Muscle layer of colon (tissue), 2 donors: ENCODE measurements around the gene EFHC1.

Experiments used
- H3K27ac ChIP-seq: one replicate; pipeline ENCODE4 v1.7.0; 2013; ENCODE audit warnings: low read depth, mild to moderate bottlenecking, low read length, moderate library complexity
- H3K27me3 ChIP-seq, 2 donors: one replicate each; pipeline ENCODE4 v1.7.0; 2013; ENCODE audit warnings: low read length in 2 of 2, mild to moderate bottlenecking in 2 of 2; ENCODE audit not compliant: insufficient read depth in 2 of 2, control insufficient read depth in 1 of 2
- H3K36me3 ChIP-seq: one replicate; pipeline ENCODE4 v1.7.0; 2013; ENCODE audit warnings: mild to moderate bottlenecking, low read length; ENCODE audit not compliant: insufficient read depth
- H3K4me1 ChIP-seq: one replicate; pipeline ENCODE4 v1.7.0; 2013; ENCODE audit warnings: mild to moderate bottlenecking, low read length; ENCODE audit not compliant: insufficient read depth
- H3K4me3 ChIP-seq, 2 donors: one replicate each; pipeline ENCODE4 v1.7.0; 2013; ENCODE audit warnings: low read length in 2 of 2, low read depth in 1 of 2, mild to moderate bottlenecking in 1 of 2, moderate library complexity in 1 of 2
- H3K9ac ChIP-seq: one replicate; pipeline ENCODE4 v1.7.0; 2013; ENCODE audit warnings: low read length
- H3K9me3 ChIP-seq: one replicate; pipeline ENCODE4 v1.7.0; 2013; ENCODE audit warnings: mild to moderate bottlenecking, low read length
- donor health status: abdominal sarcoma.
- donor health status: Adenocarcinoma of cecum.

The EFHC1 gene

DNA sequence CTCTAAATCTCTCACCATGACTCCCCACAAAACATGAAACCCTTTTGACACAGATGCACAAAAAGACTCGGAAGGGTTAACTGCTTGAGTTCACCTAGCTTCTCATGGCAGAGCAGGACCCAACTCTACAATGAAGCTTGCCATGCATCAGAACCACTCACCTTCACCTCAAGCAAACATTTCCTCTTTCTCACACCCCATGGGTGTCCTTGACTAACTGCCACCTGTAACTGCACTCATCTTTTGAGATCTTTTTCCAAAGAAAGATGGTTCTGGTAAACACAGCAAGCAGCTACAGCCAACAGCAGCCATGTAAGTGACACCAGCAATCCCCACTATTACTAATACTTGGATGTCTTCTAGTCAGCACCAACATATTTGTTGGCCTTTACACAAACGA, 76.5 kb downstream of the EFHC1 start:
- no peaks in the 10 kb centered on the region for H3K9me3 ChIP-seq
- no peak overlapping the region for H3K27ac ChIP-seq
- H3K9ac ChIP-seq, result no peak overlapping the region
- H3K27me3 ChIP-seq, result no peaks in the 10 kb centered on the region
- H3K4me3 ChIP-seq, result no peak overlapping the region
- H3K4me1 ChIP-seq, result peaks cover 7% of the 10 kb centered on the region
- peaks cover 5% of the 10 kb centered on the region for H3K36me3 ChIP-seq

DNA sequence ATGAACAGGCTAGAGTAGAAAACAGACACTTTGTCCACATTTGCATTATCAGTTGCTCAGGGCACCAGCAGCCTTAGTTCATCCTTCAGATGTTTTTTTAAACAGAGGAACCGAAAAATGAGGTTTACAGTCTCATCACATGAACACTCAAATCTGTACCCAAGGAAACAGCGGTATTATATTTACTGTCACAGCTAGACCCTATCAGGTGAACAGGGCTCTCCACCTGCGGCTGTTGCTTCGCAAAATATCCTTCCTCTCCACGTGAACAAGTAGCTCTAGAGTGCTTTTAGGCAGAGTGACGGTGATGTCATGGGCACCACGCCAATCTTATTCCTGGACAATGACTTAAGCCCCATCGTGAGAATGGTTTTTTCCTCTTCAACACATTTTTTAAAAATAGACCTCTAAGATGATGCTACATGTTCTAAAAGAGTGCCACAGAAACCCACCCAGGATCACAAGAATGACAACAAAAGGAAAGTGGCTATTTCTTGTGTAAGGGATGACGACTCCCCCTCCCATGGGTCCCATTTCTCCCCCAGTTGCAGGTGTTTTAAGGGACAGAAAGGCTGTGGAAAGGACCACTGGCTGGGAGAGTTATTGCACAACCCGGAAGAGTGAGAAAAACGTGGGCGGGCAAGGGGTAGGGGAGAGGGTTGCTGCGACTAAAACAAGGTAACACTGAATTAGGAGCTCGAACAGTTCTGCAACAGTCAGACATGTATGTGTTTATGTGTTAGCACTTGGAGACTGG, 77.7 kb downstream of the EFHC1 start:
- no peaks in the 10 kb centered on the region for H3K9me3 ChIP-seq
- no peak overlapping the region for H3K9ac ChIP-seq
- no peaks in the 10 kb centered on the region for H3K27me3 ChIP-seq
- peaks cover 7% of the 10 kb centered on the region for H3K4me1 ChIP-seq
- H3K36me3 ChIP-seq, result peaks cover 10% of the 10 kb centered on the region
- no peak overlapping the region for H3K4me3 ChIP-seq
- H3K27ac ChIP-seq, result no peak overlapping the region

DNA sequence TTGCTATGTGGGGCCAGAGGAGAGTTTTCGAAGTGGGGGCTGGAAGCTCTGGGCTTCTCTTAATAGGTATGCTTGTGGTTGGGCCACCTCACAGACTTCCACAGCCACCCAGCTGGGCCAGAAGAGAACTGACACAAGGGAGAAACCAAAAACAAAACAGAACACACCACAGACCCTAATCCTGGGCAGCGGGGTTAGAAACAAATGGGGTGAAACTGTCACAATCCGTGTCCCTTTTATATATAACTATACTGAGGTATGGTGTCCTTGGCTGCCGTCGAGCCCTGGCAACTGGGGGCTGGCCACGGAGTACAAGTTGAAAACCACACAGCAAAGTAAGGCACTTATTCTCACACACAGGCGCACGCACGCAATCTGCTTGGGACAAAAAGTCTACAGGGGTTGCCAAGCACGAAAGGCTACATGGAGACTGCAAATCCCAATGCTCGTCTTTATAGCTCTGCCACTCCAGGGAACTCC, 78.4 kb downstream of the EFHC1 start:
- no peaks in the 10 kb centered on the region for H3K27me3 ChIP-seq
- peaks cover 10% of the 10 kb centered on the region for H3K36me3 ChIP-seq
- H3K4me1 ChIP-seq, result peaks cover 7% of the 10 kb centered on the region
- H3K27ac ChIP-seq, result no peak overlapping the region
- no peaks in the 10 kb centered on the region for H3K9me3 ChIP-seq
- H3K4me3 ChIP-seq, result no peak overlapping the region
- H3K9ac ChIP-seq, result no peak overlapping the region

DNA sequence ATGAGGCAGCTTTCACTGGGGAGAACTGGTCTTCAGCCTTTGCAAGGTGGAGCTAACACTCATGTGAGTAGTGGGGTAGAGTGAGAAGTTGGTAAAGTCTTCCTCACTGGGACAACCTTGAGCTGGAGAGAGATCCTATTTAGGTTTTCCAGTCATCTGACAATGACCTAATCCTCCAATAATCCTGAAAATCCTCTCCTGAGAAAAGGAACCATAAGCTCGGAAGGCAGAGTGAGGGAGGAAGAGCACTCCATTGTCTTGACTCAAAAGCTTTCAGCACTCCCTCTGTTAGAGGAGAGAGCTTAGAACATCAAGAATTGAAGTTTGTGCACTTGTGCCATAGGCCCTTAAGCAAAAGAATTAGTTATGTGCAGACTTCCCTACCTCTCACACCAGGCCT, 78.9 kb downstream of the EFHC1 start:
- H3K27ac ChIP-seq, result no peak overlapping the region
- H3K4me1 ChIP-seq, result peaks cover 8% of the 10 kb centered on the region
- no peak overlapping the region for H3K9ac ChIP-seq

DNA sequence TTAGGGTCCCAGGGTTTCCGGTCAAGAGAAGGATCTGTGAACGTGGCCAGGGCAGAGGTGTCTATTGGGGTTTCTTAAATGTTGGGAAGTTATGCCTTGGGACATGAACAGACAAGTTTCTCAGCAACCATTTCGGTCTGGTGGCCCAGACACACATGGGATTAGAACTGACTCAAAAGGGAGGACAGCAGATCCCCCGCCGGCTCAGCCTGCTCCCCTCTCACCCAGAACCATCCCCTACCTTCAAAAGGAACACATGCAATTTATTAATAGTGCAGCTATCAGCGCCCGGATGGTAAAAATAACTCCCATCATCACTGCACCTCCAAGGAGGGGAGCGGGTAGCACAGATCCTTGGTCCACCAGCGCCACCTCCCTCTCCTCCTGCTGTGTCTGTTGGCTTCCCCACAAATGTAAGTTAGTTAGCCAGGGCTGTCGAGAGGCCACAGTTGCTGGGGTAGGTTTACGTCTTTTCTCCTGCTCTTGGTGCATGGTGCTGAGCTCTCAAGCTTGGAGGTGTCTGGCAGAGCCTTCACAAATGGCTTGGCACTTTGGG, 79.6 kb downstream of the EFHC1 start:
- Histone ChIP-seq H3K27ac (no peak overlapping the region), H3K27me3 (no peaks in the 10 kb centered on the region), H3K36me3 (peaks cover 10% of the 10 kb centered on the region), H3K9me3 (no peaks in the 10 kb centered on the region), H3K9ac (no peak overlapping the region), H3K4me1 (peaks cover 15% of the 10 kb centered on the region), H3K4me3 (no peak overlapping the region)

More for the DNA sequence above, 78.9 kb downstream of the EFHC1 start:
- Histone ChIP-seq H3K9me3 (no peaks in the 10 kb centered on the region), H3K27me3 (no peaks in the 10 kb centered on the region), H3K36me3 (peaks cover 10% of the 10 kb centered on the region), H3K4me3 (no peak overlapping the region)

DNA sequence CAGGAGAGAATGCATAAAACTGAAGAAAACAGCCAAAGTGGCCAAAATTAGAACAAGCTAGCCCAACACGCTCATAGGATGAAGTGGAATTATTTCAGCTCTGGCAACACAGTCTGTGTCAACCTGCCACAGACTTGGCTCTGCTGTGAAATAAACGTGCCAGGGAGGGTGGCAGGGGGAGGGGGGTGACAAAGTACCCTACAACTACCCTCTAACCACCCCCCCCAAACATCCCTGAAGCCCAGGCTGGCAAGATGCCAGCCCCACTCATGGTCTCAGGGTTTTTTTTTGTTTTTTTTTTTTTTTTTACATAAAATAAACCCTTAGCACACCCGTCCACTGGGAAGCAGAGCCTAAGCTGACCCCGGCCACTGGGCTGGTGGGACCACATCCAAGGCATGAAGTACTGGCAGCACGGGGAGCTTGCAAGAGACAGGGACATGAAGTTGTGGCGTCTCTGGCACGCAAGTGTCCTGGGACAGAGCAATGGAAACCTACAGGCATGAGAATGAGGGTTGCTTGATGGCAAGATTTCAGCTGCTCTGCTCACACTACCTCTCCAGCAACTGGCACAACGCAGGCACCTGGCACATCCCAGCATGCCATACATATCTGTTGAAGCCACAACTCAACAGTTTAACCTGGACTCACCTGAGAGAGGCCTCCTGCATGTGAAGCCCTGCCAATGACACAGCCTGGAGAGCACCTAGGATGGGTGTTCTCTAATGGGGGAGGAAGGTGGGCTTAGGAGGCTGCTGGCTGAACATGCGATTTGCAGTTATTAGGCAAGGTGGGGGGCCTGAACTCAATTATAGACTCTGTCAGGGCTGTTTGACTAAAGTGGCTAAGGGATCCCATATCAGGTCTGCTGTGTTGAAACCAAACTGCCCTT, 80.3 kb downstream of the EFHC1 start:
- no peaks in the 10 kb centered on the region for H3K9me3 ChIP-seq
- peaks cover 18% of the 10 kb centered on the region for H3K4me1 ChIP-seq
- no peak overlapping the region for H3K27ac ChIP-seq
- H3K4me3 ChIP-seq, result no peak overlapping the region
- peaks cover 10% of the 10 kb centered on the region for H3K36me3 ChIP-seq
- H3K27me3 ChIP-seq, result no peaks in the 10 kb centered on the region
- no peak overlapping the region for H3K9ac ChIP-seq

DNA sequence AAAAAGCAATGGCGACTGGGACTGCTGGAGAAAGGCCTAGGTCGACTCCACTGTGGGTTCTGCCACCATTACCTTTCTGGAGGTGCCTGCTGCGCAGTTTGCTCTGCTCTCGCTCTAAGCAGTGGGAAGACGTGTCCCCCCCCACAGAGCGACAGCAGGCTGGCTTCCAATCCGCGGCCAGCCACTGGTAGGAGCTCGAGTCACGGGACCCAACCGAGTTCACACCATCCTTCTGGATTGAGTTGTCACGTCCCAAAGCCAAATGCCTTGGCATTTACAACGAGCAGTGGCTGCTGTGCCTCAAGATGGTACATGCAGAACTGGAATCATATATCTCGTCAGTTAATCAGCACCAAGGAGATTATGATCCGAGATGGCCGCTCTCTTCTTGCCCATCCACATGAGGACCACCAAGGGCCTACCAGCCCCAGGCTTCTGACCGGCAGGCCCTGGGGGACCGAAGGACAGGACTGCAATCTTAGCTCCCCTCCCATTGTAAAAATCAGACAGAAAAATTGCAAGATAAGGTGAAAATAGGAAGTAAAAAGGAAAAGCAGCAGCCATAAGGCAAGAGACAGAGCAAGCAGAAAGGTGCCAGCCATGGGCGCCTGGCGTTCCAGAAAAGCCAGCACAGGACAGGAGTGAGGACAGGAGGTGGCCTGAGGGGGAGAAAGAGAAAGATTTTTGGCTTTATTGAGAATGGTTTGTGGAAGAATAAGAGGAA, 82.3 kb downstream of the EFHC1 start:
- Histone ChIP-seq H3K27ac (no peak overlapping the region), H3K4me1 (peaks cover 27% of the 10 kb centered on the region), H3K9ac (no peak overlapping the region), H3K36me3 (peaks cover 18% of the 10 kb centered on the region), H3K9me3 (no peaks in the 10 kb centered on the region), H3K4me3 (no peak overlapping the region), H3K27me3 (no peaks in the 10 kb centered on the region)

DNA sequence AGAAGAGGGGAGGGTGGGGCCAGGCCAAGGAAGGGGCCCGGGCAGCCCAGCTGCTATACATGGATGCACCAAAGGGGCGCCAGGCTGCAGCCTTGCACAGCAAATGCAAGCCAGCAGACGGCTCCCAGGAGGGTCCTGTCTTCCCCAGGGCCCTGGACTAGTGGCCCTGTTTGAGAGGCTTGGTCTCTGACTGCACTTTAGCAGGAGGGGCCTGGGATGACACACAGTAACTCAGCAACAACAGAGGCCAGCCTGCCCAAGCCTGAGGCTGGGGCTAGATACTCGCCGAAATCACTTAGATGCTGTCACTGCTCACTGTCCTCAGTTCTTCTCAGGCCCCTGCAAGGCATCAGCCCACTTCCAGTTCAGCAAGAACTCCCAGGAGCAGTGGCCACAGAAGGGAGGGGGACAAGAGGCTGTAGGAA, 83.2 kb downstream of the EFHC1 start:
- Histone ChIP-seq H3K9ac (no peak overlapping the region), H3K27ac (no peak overlapping the region), H3K4me1 (peaks cover 31% of the 10 kb centered on the region), H3K36me3 (peaks cover 26% of the 10 kb centered on the region), H3K27me3 (no peaks in the 10 kb centered on the region), H3K4me3 (no peak overlapping the region), H3K9me3 (no peaks in the 10 kb centered on the region)

DNA sequence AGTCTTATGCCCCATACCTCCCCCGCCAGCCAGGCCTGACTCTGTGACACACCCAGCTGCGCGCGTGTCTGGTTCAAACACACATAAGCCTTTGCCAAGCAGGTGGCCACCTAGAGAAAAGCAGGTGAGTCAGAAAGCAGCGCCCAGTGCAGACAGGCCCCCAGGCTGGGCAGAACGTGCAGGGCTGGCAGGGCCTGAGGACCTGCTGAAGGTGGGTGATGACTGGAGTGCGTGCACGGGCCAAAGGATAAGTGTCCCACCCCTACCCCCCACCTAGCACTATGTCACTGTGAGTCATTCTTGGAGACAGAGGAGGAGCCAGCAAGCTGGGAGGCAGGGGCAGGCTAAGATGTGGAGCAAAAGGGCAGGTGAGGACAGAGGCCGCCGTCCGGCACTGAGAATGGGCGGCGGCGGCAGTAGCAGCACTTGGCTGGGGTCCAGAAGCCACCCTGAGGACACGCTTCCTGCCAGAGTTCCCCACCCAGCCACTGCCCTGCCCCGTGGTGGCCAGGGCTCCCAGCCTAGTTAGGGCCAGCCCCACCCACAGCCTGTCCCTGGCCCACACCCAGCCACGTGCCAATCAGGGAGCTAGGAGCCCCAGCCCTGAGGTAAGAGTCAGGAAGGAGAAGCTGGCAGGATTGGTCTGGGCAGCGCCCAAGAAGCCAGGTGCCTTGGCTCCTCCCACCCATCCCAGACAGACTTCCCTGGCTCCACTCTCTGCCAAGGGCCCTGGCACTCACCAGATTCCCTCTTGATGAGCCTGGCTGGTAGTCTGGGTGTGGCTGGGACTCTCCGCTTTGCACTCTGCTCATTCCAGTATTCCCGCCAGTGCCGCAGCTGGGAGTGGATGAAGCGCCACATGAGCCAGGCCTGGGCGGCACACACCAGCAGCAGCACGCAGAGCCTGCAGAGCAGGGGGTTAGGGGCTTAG, 84.0 kb downstream of the EFHC1 start:
- Histone ChIP-seq H3K27me3 (no peaks in the 10 kb centered on the region), H3K27ac (no peak overlapping the region), H3K9ac (no peak overlapping the region), H3K4me1 (peaks cover 26% of the 10 kb centered on the region), H3K36me3 (peaks cover 31% of the 10 kb centered on the region), H3K4me3 (no peak overlapping the region), H3K9me3 (no peaks in the 10 kb centered on the region)

DNA sequence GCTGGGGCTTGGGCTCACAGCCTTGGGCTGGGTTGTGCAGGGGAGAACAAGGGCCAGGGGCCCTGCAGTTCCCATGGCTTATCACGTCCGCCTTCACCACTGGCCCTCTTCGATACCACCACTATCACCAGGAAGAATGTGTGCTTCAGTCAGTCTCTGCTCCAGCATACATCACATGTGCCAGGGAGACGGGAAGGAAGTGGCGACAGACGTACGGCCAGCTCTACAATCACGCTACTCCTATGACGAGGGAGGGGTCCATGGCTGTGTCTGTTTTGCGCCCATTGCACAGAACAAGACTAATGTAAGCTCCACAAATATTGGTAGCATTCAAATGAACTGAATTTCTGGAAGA, 84.6 kb downstream of the EFHC1 start:
- Histone ChIP-seq H3K4me1 (peaks cover 24% of the 10 kb centered on the region), H3K27me3 (no peaks in the 10 kb centered on the region), H3K9ac (no peak overlapping the region), H3K36me3 (peaks cover 38% of the 10 kb centered on the region), H3K9me3 (no peaks in the 10 kb centered on the region), H3K27ac (no peak overlapping the region), H3K4me3 (no peak overlapping the region)
